ENCODE measurements around the gene NR3C2. TPM values are rescaled to one million over a fixed set of nuclear protein-coding genes. Genes with fewer than 3 reads are reported as not detected.

NR3C2 gene
- total RNA-seq, 1 experiment from 2014 or later: 14.2 TPM

DNA sequence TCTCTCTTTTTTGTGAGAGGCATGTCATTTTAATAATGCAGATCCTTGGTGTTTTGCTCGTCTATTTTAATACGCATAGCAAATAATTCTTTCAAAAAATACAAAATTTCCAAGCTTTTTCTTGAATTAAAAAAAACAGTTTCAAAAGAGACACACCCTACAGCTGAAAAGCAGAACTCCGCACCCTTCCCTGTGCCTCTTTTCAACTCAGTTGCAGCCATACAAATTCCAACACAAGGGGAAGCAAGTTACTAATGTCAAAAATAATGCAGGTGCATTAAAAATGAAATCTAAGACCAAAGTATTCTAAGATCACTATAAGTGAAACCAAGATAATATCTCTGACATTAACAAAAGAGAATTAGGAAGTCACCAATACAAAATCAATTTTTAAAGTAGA is 66.6 kb downstream of the NR3C2 start:
- H3K4me1 Mint-ChIP-seq (ENCODE audit: low read depth, unreplicated experiment): peaks cover 22% of the 10 kb centered on the region
- peak overlapping the region; percentile 41 for H3K4me3 Mint-ChIP-seq (ENCODE audit: low read depth, unreplicated experiment)
- no TSS peak for BruUV-seq (replicated peaks)
- intact Hi-C loops (cut with micrococcal nuclease; ENCODE audit: unreplicated experiment): no loop called here
- no peaks in the 10 kb centered on the region for H3K9me3 Mint-ChIP-seq (ENCODE audit: low read depth, unreplicated experiment)
- DNase-seq: no peak
- peak overlapping the region; percentile 86 for H3K27ac Mint-ChIP-seq (ENCODE audit: unreplicated experiment)
- H3K36me3 Mint-ChIP-seq (ENCODE audit: insufficient read depth, unreplicated experiment): peaks cover 5% of the 10 kb centered on the region
- no peak for TF ChIP-seq CTCF (IDR thresholded peaks at IDR 0.05; ENCODE audit: unreplicated experiment)
- CTCF ChIA-PET: interaction anchor here (0.7 kb wide), 1 partner anchor 405 kb away, joined by 4 read pairs; no protein-coding TSS in a partner anchor
- H3K27me3 Mint-ChIP-seq (ENCODE audit: unreplicated experiment): no peaks in the 10 kb centered on the region

- Mint-ChIP-seq H3K4me1 (ENCODE audit: low read depth, unreplicated experiment) (peaks cover 22% of the 10 kb centered on the region), H3K27ac (ENCODE audit: unreplicated experiment) (no peak overlapping the region), H3K4me3 (ENCODE audit: low read depth, unreplicated experiment) (no peak overlapping the region), H3K36me3 (ENCODE audit: insufficient read depth, unreplicated experiment) (peaks cover 5% of the 10 kb centered on the region), H3K27me3 (ENCODE audit: unreplicated experiment) (no peaks in the 10 kb centered on the region), H3K9me3 (ENCODE audit: low read depth, unreplicated experiment) (no peaks in the 10 kb centered on the region)
- no peak for DNase-seq
- intact Hi-C loops (cut with micrococcal nuclease; ENCODE audit: unreplicated experiment): no loop called here
- TF ChIP-seq CTCF (IDR thresholded peaks at IDR 0.05; ENCODE audit: unreplicated experiment): no peak
- CTCF ChIA-PET: no interaction called here
- no TSS peak for BruUV-seq (replicated peaks)
Observed at GRCh38 chr4:148373093-148373492, 69.1 kb downstream of the NR3C2 start.

DNA sequence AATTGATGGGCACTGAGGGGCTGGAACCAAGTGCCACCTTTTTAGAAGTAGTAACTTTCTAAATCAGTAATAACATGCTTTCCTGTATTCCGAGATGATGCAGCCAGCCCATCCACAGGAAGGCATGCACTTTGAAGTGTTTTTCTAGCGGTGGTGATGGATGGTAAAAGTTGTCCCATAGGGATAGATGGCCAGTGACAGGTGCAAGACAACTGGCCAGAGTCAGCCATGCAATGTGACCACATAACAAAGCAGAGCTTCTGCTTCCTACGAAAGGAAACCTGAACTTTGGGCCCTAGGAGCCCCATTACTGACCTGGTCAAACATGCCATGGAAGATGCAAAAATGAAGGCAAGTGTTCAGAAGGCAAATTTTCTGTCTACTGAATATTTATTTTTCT is 72.3 kb downstream of the NR3C2 start:
- CTCF ChIA-PET: no interaction called here
- H3K27me3 Mint-ChIP-seq (ENCODE audit: unreplicated experiment): no peaks in the 10 kb centered on the region
- intact Hi-C loops (cut with micrococcal nuclease; ENCODE audit: unreplicated experiment): no loop called here
- BruUV-seq (replicated peaks): no TSS peak
- H3K4me1 Mint-ChIP-seq (ENCODE audit: low read depth, unreplicated experiment): peaks cover 8% of the 10 kb centered on the region
- H3K27ac Mint-ChIP-seq (ENCODE audit: unreplicated experiment): no peak overlapping the region
- H3K4me3 Mint-ChIP-seq (ENCODE audit: low read depth, unreplicated experiment): no peak overlapping the region
- H3K9me3 Mint-ChIP-seq (ENCODE audit: low read depth, unreplicated experiment): no peaks in the 10 kb centered on the region
- H3K36me3 Mint-ChIP-seq (ENCODE audit: insufficient read depth, unreplicated experiment): no peaks in the 10 kb centered on the region
- TF ChIP-seq CTCF (IDR thresholded peaks at IDR 0.05; ENCODE audit: unreplicated experiment): no peak
- DNase-seq: no peak

DNA sequence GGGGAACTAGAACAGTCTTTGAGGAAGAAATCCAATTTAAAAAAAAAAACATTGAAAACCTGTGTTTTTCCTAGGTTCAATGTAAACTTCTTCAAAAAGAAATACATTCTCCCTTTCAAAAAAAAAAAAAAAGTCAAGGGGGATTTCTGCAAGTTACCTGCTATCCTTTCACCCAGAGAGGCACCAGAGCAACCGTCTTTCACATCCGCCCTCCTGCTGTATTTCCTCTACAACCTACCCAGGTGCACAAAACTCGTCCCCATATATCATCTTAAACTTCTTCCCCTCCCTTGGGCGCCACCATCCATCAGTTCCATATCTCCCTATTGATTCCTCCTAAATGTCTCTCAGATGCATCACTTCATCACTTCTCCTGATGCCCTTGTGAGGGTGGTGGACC is 74.5 kb downstream of the NR3C2 start:
- BruUV-seq (replicated peaks): no TSS peak
- Mint-ChIP-seq H3K4me3 (ENCODE audit: low read depth, unreplicated experiment) (no peak overlapping the region), H3K36me3 (ENCODE audit: insufficient read depth, unreplicated experiment) (no peaks in the 10 kb centered on the region), H3K4me1 (ENCODE audit: low read depth, unreplicated experiment) (peaks cover under 1% of the 10 kb centered on the region), H3K27me3 (ENCODE audit: unreplicated experiment) (no peaks in the 10 kb centered on the region), H3K27ac (ENCODE audit: unreplicated experiment) (no peak overlapping the region), H3K9me3 (ENCODE audit: low read depth, unreplicated experiment) (no peaks in the 10 kb centered on the region)
- no peak for TF ChIP-seq CTCF (IDR thresholded peaks at IDR 0.05; ENCODE audit: unreplicated experiment)
- DNase-seq: no peak
- CTCF ChIA-PET: no interaction called here
- intact Hi-C loops (cut with micrococcal nuclease; ENCODE audit: unreplicated experiment): no loop called here
